Measurements from ENCODE around the gene OLFM3. TPM values are rescaled to one million over a fixed set of nuclear protein-coding genes. Genes with fewer than 3 reads are reported as not detected.

The OLFM3 gene
- total RNA-seq, 1 experiment from 2014 or later: not detected

GRCh38 chr1:101959456-101959855, 37.3 kb downstream of the OLFM3 start:
- in situ Hi-C loops (cut with HindIII; ENCODE audit: low pct_unique_long_range_greater_than_20kb, low sequenced_read_pairs): no loop called here

GRCh38 chr1:101957771-101958170, 39.0 kb downstream of the OLFM3 start:
- in situ Hi-C loops (cut with HindIII; ENCODE audit: low pct_unique_long_range_greater_than_20kb, low sequenced_read_pairs): no loop called here
- DNase-seq (ENCODE audit: low read depth): no peak

More at GRCh38 chr1:101959456-101959855, 37.3 kb downstream of the OLFM3 start:
- DNase-seq (ENCODE audit: low read depth): no peak

GRCh38 chr1:101953623-101954022, 43.1 kb downstream of the OLFM3 start:
- DNase-seq (ENCODE audit: low read depth): no peak
- in situ Hi-C loops (cut with HindIII; ENCODE audit: low pct_unique_long_range_greater_than_20kb, low sequenced_read_pairs): no loop called here

GRCh38 chr1:101945884-101946283, 50.8 kb downstream of the OLFM3 start:
- in situ Hi-C loops (cut with HindIII; ENCODE audit: low pct_unique_long_range_greater_than_20kb, low sequenced_read_pairs): no loop called here
- DNase-seq (ENCODE audit: low read depth): no peak

- in situ Hi-C loops (cut with HindIII; ENCODE audit: low pct_unique_long_range_greater_than_20kb, low sequenced_read_pairs): no loop called here
- DNase-seq (ENCODE audit: low read depth): no peak
These were observed 53.5 kb downstream of the OLFM3 start for GRCh38 chr1:101943237-101943636.

- DNase-seq (ENCODE audit: low read depth): no peak
- in situ Hi-C loops (cut with HindIII; ENCODE audit: low pct_unique_long_range_greater_than_20kb, low sequenced_read_pairs): no loop called here
These were observed 54.1 kb downstream of the OLFM3 start for GRCh38 chr1:101942516-101943193.

GRCh38 chr1:101938681-101939080, 58.0 kb downstream of the OLFM3 start:
- DNase-seq (ENCODE audit: low read depth): no peak
- in situ Hi-C loops (cut with HindIII; ENCODE audit: low pct_unique_long_range_greater_than_20kb, low sequenced_read_pairs): no loop called here

- in situ Hi-C loops (cut with HindIII; ENCODE audit: low pct_unique_long_range_greater_than_20kb, low sequenced_read_pairs): no loop called here
- no peak for DNase-seq (ENCODE audit: low read depth)
These were observed 67.4 kb downstream of the OLFM3 start for GRCh38 chr1:101929343-101929742.

- DNase-seq (ENCODE audit: low read depth): no peak
- in situ Hi-C loops (cut with HindIII; ENCODE audit: low pct_unique_long_range_greater_than_20kb, low sequenced_read_pairs): no loop called here
These were observed 67.9 kb downstream of the OLFM3 start for GRCh38 chr1:101928829-101929228.

GRCh38 chr1:101924700-101925099, 72.0 kb downstream of the OLFM3 start:
- in situ Hi-C loops (cut with HindIII; ENCODE audit: low pct_unique_long_range_greater_than_20kb, low sequenced_read_pairs): no loop called here
- DNase-seq (ENCODE audit: low read depth): no peak

- in situ Hi-C loops (cut with HindIII; ENCODE audit: low pct_unique_long_range_greater_than_20kb, low sequenced_read_pairs): no loop called here
- DNase-seq (ENCODE audit: low read depth): no peak
These were observed 76.1 kb downstream of the OLFM3 start for GRCh38 chr1:101920577-101920976.

GRCh38 chr1:101918277-101918676, 78.4 kb downstream of the OLFM3 start:
- no peak for DNase-seq (ENCODE audit: low read depth)
- in situ Hi-C loops (cut with HindIII; ENCODE audit: low pct_unique_long_range_greater_than_20kb, low sequenced_read_pairs): no loop called here

- no peak for DNase-seq (ENCODE audit: low read depth)
- in situ Hi-C loops (cut with HindIII; ENCODE audit: low pct_unique_long_range_greater_than_20kb, low sequenced_read_pairs): no loop called here
These were observed 81.1 kb downstream of the OLFM3 start for GRCh38 chr1:101915597-101915996.

GRCh38 chr1:101914473-101915242, 82.1 kb downstream of the OLFM3 start:
- in situ Hi-C loops (cut with HindIII; ENCODE audit: low pct_unique_long_range_greater_than_20kb, low sequenced_read_pairs): no loop called here
- DNase-seq (ENCODE audit: low read depth): no peak

- in situ Hi-C loops (cut with HindIII; ENCODE audit: low pct_unique_long_range_greater_than_20kb, low sequenced_read_pairs): no loop called here
- DNase-seq (ENCODE audit: low read depth): no peak
These were observed 84.8 kb downstream of the OLFM3 start for GRCh38 chr1:101911894-101912293.

GRCh38 chr1:101908980-101909379, 87.7 kb downstream of the OLFM3 start:
- in situ Hi-C loops (cut with HindIII; ENCODE audit: low pct_unique_long_range_greater_than_20kb, low sequenced_read_pairs): no loop called here
- DNase-seq (ENCODE audit: low read depth): no peak

- no peak for DNase-seq (ENCODE audit: low read depth)
- in situ Hi-C loops (cut with HindIII; ENCODE audit: low pct_unique_long_range_greater_than_20kb, low sequenced_read_pairs): no loop called here
These were observed 89.5 kb downstream of the OLFM3 start for GRCh38 chr1:101907264-101907663.

GRCh38 chr1:101905283-101905835, 91.4 kb downstream of the OLFM3 start:
- no peak for DNase-seq (ENCODE audit: low read depth)
- in situ Hi-C loops (cut with HindIII; ENCODE audit: low pct_unique_long_range_greater_than_20kb, low sequenced_read_pairs): no loop called here

- in situ Hi-C loops (cut with HindIII; ENCODE audit: low pct_unique_long_range_greater_than_20kb, low sequenced_read_pairs): no loop called here
- no peak for DNase-seq (ENCODE audit: low read depth)
These were observed 94.5 kb downstream of the OLFM3 start for GRCh38 chr1:101902199-101902598.

All from Caki2 (cell line).